ENCODE data around the gene IL10RA.

DNA sequence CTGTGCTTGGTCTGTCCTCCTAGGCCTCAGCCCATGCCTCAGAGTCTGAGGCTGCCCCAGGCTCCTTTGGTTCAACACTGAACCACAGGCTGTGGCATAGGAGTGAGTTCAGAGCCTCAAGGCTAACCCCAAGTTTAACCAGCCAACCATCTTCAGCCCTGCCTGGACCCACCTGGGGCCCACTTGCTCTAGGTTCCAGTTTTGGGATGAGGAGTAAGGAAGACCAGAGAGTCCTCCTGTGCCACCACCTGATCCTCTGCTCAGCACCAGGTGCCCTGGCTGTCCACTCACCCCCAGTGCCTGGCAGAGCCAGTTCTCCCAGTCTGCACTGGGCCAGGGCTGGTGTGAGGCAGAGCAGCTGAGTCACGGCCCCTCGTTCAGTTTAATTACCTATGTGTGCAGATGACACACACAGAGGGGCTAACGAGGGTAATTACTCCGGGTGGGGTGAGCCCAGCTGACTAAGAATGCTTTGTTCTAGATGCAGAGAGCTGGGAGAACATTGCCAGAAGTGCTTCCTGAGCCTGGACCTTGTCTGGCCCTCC is 45.0 kb upstream of the IL10RA start:
- TF ChIP-seq EZH2 (IDR thresholded peaks at IDR 0.05) (no peak), POLR2AphosphoS5 (IDR thresholded peaks at IDR 0.05; ENCODE audit: borderline replicate concordance, low read depth, low read length) (no peak), FOXP2 (optimal IDR thresholded peaks at IDR 0.05; ENCODE audit: control extremely low read depth, extremely low read length, insufficient read depth) (no peak)

All from SK-N-MC (cell line).